ENCODE data around the gene CAV1. TPM values are rescaled to one million over a fixed set of nuclear protein-coding genes. Genes with fewer than 3 reads are reported as not detected.

Gene CAV1
- total RNA-seq, 1 experiment from 2014 or later = not detected

DNA sequence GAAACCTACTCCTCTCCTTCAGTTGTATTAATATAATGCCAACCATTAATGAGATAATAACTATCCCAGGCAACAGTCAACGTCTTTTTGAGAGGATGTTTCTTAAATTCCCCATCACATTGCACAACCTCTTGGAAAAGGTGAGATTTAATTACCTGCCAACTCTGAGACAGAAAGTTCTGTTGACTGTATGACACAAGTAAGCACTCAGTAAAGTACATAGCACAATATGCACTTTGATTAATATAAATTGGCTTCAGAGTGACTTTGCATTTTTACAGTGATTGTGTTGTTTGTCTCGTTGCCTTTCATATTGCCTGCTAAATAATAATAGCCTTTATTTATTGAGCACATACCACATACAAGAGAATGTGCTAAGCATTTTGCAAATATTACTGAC is 46.7 kb downstream of the CAV1 start:
- Histone ChIP-seq H3K9me3 (ENCODE audit: low read length) (no peaks in the 10 kb centered on the region), H2AFZ (ENCODE audit: low read length) (no peak overlapping the region), H3K4me1 (ENCODE audit: low read length) (no peaks in the 10 kb centered on the region), H3K9me2 (replicated peaks; ENCODE audit: insufficient read depth, low read length) (no peaks in the 10 kb centered on the region), H3K36me3 (ENCODE audit: insufficient read depth, low read length) (no peaks in the 10 kb centered on the region), H3K9ac (ENCODE audit: low read length) (no peak overlapping the region), H3K27ac (ENCODE audit: low read length) (no peak overlapping the region), H3K79me2 (ENCODE audit: low read length) (no peaks in the 10 kb centered on the region), H4K20me1 (ENCODE audit: insufficient read depth, low read depth, low read length) (no peaks in the 10 kb centered on the region), H3K27me3 (ENCODE audit: low read length) (no peaks in the 10 kb centered on the region), H3K4me2 (ENCODE audit: low read depth, low read length, poor library complexity, severe bottlenecking) (no peak overlapping the region), H3K4me3 (ENCODE audit: low read length) (no peak overlapping the region)
- no peak for DNase-seq

DNA sequence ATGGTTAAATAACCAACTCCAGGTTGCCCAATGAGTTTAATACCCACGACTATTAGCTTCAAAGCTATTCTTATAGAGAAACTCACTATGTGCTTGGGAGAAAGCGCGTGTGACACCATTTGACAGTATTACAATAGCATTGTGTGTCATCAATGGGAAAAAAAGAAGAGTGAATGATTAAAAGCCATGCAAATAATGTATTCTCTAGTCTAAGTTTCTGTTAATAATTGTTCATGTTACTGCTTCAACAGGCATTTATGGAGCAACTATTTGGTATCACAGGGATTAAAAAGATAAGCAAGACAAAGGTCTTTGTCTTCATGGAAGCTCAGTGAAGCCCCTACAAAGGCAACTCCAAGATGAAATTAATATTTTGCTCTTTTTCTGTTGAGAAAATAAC is 47.2 kb downstream of the CAV1 start:
- Histone ChIP-seq H4K20me1 (ENCODE audit: insufficient read depth, low read depth, low read length) (no peaks in the 10 kb centered on the region), H3K27me3 (ENCODE audit: low read length) (no peaks in the 10 kb centered on the region), H3K4me1 (ENCODE audit: low read length) (no peaks in the 10 kb centered on the region), H3K4me2 (ENCODE audit: low read depth, low read length, poor library complexity, severe bottlenecking) (no peak overlapping the region), H3K9me2 (replicated peaks; ENCODE audit: insufficient read depth, low read length) (no peaks in the 10 kb centered on the region), H3K79me2 (ENCODE audit: low read length) (no peaks in the 10 kb centered on the region), H3K9ac (ENCODE audit: low read length) (no peak overlapping the region), H3K4me3 (ENCODE audit: low read length) (no peak overlapping the region), H3K36me3 (ENCODE audit: insufficient read depth, low read length) (no peaks in the 10 kb centered on the region), H3K27ac (ENCODE audit: low read length) (no peak overlapping the region), H2AFZ (ENCODE audit: low read length) (no peak overlapping the region), H3K9me3 (ENCODE audit: low read length) (no peaks in the 10 kb centered on the region)
- DNase-seq = no peak

DNA sequence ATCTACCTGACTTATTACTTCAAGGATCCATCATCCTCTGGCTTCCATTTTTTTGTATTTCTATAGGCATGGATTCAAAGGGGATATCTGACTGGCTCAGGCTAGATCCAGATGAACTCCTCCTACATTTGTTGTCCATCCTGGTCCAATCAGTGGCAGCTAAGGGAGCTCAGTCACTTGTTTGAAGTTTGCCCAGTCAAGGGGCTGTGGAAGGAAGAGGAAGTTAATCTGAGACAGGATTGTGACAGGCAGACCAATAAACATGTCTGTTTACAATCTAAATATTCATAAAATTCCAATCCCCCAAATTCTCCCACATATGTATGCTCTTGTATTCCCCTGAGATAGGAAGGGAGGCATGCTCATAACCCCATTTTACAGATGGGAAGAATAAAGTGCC is 48.7 kb downstream of the CAV1 start:
- H3K4me1 ChIP-seq (ENCODE audit: low read length) = no peaks in the 10 kb centered on the region

DNA sequence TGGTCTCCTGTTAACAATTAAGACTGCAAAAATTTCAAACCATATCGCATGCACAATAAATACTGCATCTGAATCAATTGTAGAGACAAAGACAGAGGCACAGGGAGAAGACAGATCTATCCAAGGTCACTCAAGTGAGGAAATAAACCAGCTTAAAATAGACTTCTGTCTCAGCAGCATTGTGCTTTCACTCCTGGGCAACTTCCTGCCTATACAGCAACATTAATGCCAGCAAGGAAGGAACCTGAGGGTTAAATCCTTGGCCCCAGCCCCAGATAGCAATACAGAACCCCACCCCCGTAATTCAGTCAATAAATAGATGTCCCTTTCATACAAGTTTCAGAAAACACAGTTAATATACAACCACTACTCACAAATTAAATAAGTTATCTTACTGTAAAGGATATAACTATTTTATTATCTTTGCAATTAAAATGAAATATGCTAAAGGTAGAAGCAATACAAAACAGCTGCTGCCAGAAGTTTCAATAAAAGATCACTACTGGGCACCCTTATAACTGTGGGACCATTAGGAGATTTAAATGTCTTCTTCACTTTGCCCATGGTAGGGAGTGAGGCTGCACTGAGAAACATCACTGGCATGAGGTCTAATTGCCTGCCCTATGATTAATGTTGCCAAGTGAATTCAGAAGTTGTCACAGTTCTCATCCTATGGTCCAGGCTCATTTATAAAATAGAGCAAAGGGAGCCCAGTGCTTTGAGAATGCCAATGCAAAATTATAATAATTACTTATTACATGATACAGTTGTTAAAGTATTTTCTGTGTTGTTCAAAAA is 49.4 kb downstream of the CAV1 start:
- no peaks in the 10 kb centered on the region for H3K9me3 ChIP-seq (ENCODE audit: low read length)
- H3K79me2 ChIP-seq (ENCODE audit: low read length) = no peaks in the 10 kb centered on the region
- DNase-seq = no peak
- no peak overlapping the region for H3K4me2 ChIP-seq (ENCODE audit: low read depth, low read length, poor library complexity, severe bottlenecking)
- no peaks in the 10 kb centered on the region for H3K36me3 ChIP-seq (ENCODE audit: insufficient read depth, low read length)
- H4K20me1 ChIP-seq (ENCODE audit: insufficient read depth, low read depth, low read length) = no peaks in the 10 kb centered on the region
- H3K27ac ChIP-seq (ENCODE audit: low read length) = no peak overlapping the region
- no peaks in the 10 kb centered on the region for H3K9me2 ChIP-seq (replicated peaks; ENCODE audit: insufficient read depth, low read length)
- no peak overlapping the region for H2AFZ ChIP-seq (ENCODE audit: low read length)
- no peak overlapping the region for H3K4me3 ChIP-seq (ENCODE audit: low read length)
- H3K27me3 ChIP-seq (ENCODE audit: low read length) = no peaks in the 10 kb centered on the region
- H3K4me1 ChIP-seq (ENCODE audit: low read length) = no peaks in the 10 kb centered on the region
- H3K9ac ChIP-seq (ENCODE audit: low read length) = no peak overlapping the region

More for the DNA sequence above, 48.7 kb downstream of the CAV1 start:
- Histone ChIP-seq H3K27ac (ENCODE audit: low read length) (no peak overlapping the region), H4K20me1 (ENCODE audit: insufficient read depth, low read depth, low read length) (no peaks in the 10 kb centered on the region), H3K9me3 (ENCODE audit: low read length) (no peaks in the 10 kb centered on the region), H3K27me3 (ENCODE audit: low read length) (no peaks in the 10 kb centered on the region), H3K9ac (ENCODE audit: low read length) (no peak overlapping the region), H3K9me2 (replicated peaks; ENCODE audit: insufficient read depth, low read length) (no peaks in the 10 kb centered on the region), H3K4me3 (ENCODE audit: low read length) (no peak overlapping the region), H3K36me3 (ENCODE audit: insufficient read depth, low read length) (no peaks in the 10 kb centered on the region), H3K79me2 (ENCODE audit: low read length) (no peaks in the 10 kb centered on the region), H2AFZ (ENCODE audit: low read length) (no peak overlapping the region), H3K4me2 (ENCODE audit: low read depth, low read length, poor library complexity, severe bottlenecking) (no peak overlapping the region)
- DNase-seq = no peak

DNA sequence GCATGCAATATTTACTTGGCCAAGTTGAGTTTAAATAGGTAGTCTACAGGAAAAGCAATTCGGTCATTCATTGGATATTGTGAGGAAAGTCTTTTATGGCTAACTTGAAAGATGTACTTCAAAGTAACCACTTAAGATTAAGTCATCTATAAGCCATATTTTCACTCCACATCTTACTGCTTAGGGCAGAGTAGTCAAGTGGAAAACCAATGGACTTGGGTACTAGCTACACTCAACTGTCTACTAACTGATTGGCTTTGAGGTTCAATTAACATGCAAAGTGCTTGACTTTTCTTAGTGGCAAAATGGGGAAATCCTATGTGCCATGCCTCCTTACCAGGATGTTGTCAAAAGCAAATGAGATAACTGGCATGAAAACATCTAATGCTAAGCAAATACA is 51.0 kb downstream of the CAV1 start:
- no peaks in the 10 kb centered on the region for H4K20me1 ChIP-seq (ENCODE audit: insufficient read depth, low read depth, low read length)
- H3K36me3 ChIP-seq (ENCODE audit: insufficient read depth, low read length) = no peaks in the 10 kb centered on the region
- no peaks in the 10 kb centered on the region for H3K9me2 ChIP-seq (replicated peaks; ENCODE audit: insufficient read depth, low read length)
- H3K9ac ChIP-seq (ENCODE audit: low read length) = no peak overlapping the region
- H3K79me2 ChIP-seq (ENCODE audit: low read length) = no peaks in the 10 kb centered on the region
- H3K27ac ChIP-seq (ENCODE audit: low read length) = no peak overlapping the region
- H3K9me3 ChIP-seq (ENCODE audit: low read length) = no peaks in the 10 kb centered on the region
- H3K4me3 ChIP-seq (ENCODE audit: low read length) = no peak overlapping the region
- no peak overlapping the region for H3K4me2 ChIP-seq (ENCODE audit: low read depth, low read length, poor library complexity, severe bottlenecking)
- no peaks in the 10 kb centered on the region for H3K4me1 ChIP-seq (ENCODE audit: low read length)
- H3K27me3 ChIP-seq (ENCODE audit: low read length) = no peaks in the 10 kb centered on the region
- H2AFZ ChIP-seq (ENCODE audit: low read length) = no peak overlapping the region
- no peak for DNase-seq

DNA sequence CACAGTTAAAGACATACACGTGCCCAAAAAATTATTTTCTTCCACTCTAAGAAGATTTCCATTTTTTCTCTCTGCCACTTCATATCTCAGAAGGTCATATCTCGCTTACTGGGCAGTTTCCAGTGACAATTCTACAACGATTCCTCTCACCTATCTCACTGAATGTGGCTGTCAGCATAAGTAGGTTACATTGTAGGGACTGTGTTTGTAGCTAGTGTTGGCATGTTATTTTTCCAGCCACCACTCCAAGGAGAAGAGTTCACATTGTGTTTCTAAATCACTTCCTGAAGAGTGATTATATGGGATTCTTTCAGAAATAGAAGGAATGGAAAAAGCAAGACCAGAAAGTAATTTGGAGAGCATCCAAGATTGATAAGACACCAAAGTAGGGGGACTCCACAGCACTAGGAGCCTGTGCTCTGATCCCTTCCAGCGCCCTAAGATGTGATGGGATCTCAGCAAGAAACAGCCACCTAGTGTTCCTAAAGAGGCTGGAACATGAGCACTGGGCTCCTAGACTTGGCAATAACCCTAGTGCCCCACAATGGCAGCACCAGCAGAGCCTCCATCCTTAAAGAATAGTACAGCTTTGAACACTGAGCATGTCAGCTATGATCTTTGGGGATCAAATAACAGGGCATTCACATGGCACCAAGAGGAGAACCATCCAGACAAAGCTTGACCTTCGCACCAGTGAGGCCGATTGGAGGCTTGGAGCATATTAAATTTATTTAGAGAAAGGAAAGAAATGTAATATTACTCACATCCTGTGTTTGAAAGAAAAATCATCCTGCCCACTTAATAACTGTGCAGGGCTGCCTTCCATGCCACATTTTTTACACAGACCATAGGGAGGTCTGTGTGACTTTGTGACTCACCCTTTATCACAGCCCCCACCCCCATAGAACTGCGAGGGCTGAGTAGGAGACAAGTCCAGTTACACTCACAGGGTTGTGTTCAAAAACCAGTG is 51.8 kb downstream of the CAV1 start:
- Histone ChIP-seq H4K20me1 (ENCODE audit: insufficient read depth, low read depth, low read length) (no peaks in the 10 kb centered on the region), H3K9me2 (replicated peaks; ENCODE audit: insufficient read depth, low read length) (no peaks in the 10 kb centered on the region), H3K36me3 (ENCODE audit: insufficient read depth, low read length) (no peaks in the 10 kb centered on the region), H3K4me1 (ENCODE audit: low read length) (no peaks in the 10 kb centered on the region), H3K4me2 (ENCODE audit: low read depth, low read length, poor library complexity, severe bottlenecking) (no peak overlapping the region), H3K4me3 (ENCODE audit: low read length) (no peak overlapping the region), H3K27me3 (ENCODE audit: low read length) (no peaks in the 10 kb centered on the region), H3K9ac (ENCODE audit: low read length) (no peak overlapping the region), H3K27ac (ENCODE audit: low read length) (no peak overlapping the region), H3K79me2 (ENCODE audit: low read length) (no peaks in the 10 kb centered on the region), H2AFZ (ENCODE audit: low read length) (no peak overlapping the region), H3K9me3 (ENCODE audit: low read length) (no peaks in the 10 kb centered on the region)
- no peak for DNase-seq

DNA sequence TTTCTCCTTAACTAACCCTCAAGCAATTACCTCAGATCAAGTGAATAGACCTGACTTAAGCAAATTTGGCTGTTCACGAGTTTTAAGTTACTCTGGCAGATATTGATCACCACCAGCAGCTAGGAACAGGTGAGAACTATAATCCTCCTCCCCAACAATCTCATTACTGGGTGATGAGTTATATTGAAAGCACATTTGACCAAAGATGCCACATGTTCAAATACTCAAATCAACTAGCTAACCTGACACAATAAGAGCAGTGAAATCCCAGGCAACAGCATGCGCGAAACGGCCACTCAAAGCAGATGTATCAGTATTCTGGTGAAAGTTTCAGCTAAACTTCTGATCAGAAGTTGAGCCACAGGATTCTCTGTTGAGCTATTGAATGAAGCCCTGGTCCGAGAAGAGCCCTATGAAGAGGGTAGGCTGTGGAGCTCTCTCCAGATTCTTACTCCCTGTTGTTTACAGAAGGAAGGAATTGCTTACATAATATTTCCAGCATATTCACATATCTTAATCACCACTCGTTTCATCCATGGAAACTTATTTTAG is 52.6 kb downstream of the CAV1 start:
- no peak overlapping the region for H3K4me3 ChIP-seq (ENCODE audit: low read length)
- H3K79me2 ChIP-seq (ENCODE audit: low read length) = no peaks in the 10 kb centered on the region
- H3K9me3 ChIP-seq (ENCODE audit: low read length) = no peaks in the 10 kb centered on the region
- no peak overlapping the region for H2AFZ ChIP-seq (ENCODE audit: low read length)
- H3K9ac ChIP-seq (ENCODE audit: low read length) = no peak overlapping the region
- H4K20me1 ChIP-seq (ENCODE audit: insufficient read depth, low read depth, low read length) = no peaks in the 10 kb centered on the region
- no peak overlapping the region for H3K4me2 ChIP-seq (ENCODE audit: low read depth, low read length, poor library complexity, severe bottlenecking)
- DNase-seq = no peak
- no peak overlapping the region for H3K27ac ChIP-seq (ENCODE audit: low read length)
- no peaks in the 10 kb centered on the region for H3K27me3 ChIP-seq (ENCODE audit: low read length)
- no peaks in the 10 kb centered on the region for H3K36me3 ChIP-seq (ENCODE audit: insufficient read depth, low read length)
- H3K4me1 ChIP-seq (ENCODE audit: low read length) = no peaks in the 10 kb centered on the region
- no peaks in the 10 kb centered on the region for H3K9me2 ChIP-seq (replicated peaks; ENCODE audit: insufficient read depth, low read length)

DNA sequence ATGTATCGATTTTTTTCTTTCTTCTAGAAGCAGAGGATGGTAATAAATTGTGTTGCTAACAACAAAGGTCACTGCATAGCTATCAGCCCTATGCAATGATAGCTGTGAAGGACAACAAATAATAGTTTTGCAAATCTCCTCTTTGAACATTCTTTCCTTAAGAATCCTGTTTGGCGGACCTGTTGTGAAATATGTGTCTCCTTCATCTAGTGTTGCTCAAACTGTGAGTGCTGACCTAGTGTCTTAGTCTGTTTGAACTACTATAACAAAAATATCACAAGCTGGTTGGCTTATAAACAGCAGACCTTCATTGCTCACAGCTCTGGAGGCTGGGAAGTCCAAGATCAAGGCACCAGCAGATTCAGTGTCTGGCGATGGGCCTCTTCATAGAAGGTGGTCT is 53.7 kb downstream of the CAV1 start:
- H3K79me2 ChIP-seq (ENCODE audit: low read length) = no peaks in the 10 kb centered on the region

More for the DNA sequence above, 53.7 kb downstream of the CAV1 start:
- no peaks in the 10 kb centered on the region for H3K9me2 ChIP-seq (replicated peaks; ENCODE audit: insufficient read depth, low read length)
- H3K27me3 ChIP-seq (ENCODE audit: low read length) = no peaks in the 10 kb centered on the region
- H2AFZ ChIP-seq (ENCODE audit: low read length) = no peak overlapping the region
- H3K4me2 ChIP-seq (ENCODE audit: low read depth, low read length, poor library complexity, severe bottlenecking) = no peak overlapping the region
- no peaks in the 10 kb centered on the region for H3K9me3 ChIP-seq (ENCODE audit: low read length)
- no peak overlapping the region for H3K27ac ChIP-seq (ENCODE audit: low read length)
- H3K4me1 ChIP-seq (ENCODE audit: low read length) = no peaks in the 10 kb centered on the region
- H3K9ac ChIP-seq (ENCODE audit: low read length) = no peak overlapping the region
- H3K4me3 ChIP-seq (ENCODE audit: low read length) = no peak overlapping the region
- no peaks in the 10 kb centered on the region for H4K20me1 ChIP-seq (ENCODE audit: insufficient read depth, low read depth, low read length)
- H3K36me3 ChIP-seq (ENCODE audit: insufficient read depth, low read length) = no peaks in the 10 kb centered on the region
- DNase-seq = no peak
